ENCODE data around the gene MGA.

MGA gene

GRCh38 chr15:41691471-41691870 is 31.3 kb downstream of the MGA start:
- Histone ChIP-seq H3K4me3 (ENCODE audit: low read depth in 1 of 2, low read length in 1 of 2) (no peak overlapping the region), H3K27me3 (no peaks in the 10 kb centered on the region), H3K4me1 (ENCODE audit: control insufficient read depth in 1 of 2, insufficient read depth in 1 of 2, low read depth in 1 of 2, low read length in 1 of 2) (peaks cover 23 to 28% of the 10 kb centered on the region in 2 experiments), H3K36me3 (no peaks in the 10 kb centered on the region), H3K27ac (peak overlapping the region; percentile 41), H3K9me3 (no peaks in the 10 kb centered on the region)
- TF ChIP-seq, protein P1, sequence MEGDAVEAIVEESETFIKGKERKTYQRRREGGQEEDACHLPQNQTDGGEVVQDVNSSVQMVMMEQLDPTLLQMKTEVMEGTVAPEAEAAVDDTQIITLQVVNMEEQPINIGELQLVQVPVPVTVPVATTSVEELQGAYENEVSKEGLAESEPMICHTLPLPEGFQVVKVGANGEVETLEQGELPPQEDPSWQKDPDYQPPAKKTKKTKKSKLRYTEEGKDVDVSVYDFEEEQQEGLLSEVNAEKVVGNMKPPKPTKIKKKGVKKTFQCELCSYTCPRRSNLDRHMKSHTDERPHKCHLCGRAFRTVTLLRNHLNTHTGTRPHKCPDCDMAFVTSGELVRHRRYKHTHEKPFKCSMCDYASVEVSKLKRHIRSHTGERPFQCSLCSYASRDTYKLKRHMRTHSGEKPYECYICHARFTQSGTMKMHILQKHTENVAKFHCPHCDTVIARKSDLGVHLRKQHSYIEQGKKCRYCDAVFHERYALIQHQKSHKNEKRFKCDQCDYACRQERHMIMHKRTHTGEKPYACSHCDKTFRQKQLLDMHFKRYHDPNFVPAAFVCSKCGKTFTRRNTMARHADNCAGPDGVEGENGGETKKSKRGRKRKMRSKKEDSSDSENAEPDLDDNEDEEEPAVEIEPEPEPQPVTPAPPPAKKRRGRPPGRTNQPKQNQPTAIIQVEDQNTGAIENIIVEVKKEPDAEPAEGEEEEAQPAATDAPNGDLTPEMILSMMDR (IDR thresholded peaks at IDR 0.05), result no peak

- peak overlapping the region; percentile 41 for H3K27ac ChIP-seq
- peaks cover 27 to 33% of the 10 kb centered on the region in 2 experiments for H3K4me1 ChIP-seq (ENCODE audit: control insufficient read depth in 1 of 2, insufficient read depth in 1 of 2, low read depth in 1 of 2, low read length in 1 of 2)
- H3K27me3 ChIP-seq, result no peaks in the 10 kb centered on the region
- no peaks in the 10 kb centered on the region for H3K36me3 ChIP-seq
- H3K4me3 ChIP-seq (ENCODE audit: low read depth in 1 of 2, low read length in 1 of 2), result no peak overlapping the region
- no peaks in the 10 kb centered on the region for H3K9me3 ChIP-seq
- TF ChIP-seq, protein P1 (IDR thresholded peaks at IDR 0.05), result no peak
Measured at GRCh38 chr15:41692049-41692448, 31.8 kb downstream of the MGA start.

GRCh38 chr15:41693757-41694156 is 33.6 kb downstream of the MGA start:
- Histone ChIP-seq H3K4me1 (ENCODE audit: control insufficient read depth in 1 of 2, insufficient read depth in 1 of 2, low read depth in 1 of 2, low read length in 1 of 2) (peaks cover 27 to 35% of the 10 kb centered on the region in 2 experiments), H3K27me3 (no peaks in the 10 kb centered on the region), H3K36me3 (no peaks in the 10 kb centered on the region), H3K27ac (no peak overlapping the region), H3K9me3 (no peaks in the 10 kb centered on the region), H3K4me3 (ENCODE audit: low read depth in 1 of 2, low read length in 1 of 2) (no peak overlapping the region)
- TF ChIP-seq, protein P1 (IDR thresholded peaks at IDR 0.05), result no peak

DNA sequence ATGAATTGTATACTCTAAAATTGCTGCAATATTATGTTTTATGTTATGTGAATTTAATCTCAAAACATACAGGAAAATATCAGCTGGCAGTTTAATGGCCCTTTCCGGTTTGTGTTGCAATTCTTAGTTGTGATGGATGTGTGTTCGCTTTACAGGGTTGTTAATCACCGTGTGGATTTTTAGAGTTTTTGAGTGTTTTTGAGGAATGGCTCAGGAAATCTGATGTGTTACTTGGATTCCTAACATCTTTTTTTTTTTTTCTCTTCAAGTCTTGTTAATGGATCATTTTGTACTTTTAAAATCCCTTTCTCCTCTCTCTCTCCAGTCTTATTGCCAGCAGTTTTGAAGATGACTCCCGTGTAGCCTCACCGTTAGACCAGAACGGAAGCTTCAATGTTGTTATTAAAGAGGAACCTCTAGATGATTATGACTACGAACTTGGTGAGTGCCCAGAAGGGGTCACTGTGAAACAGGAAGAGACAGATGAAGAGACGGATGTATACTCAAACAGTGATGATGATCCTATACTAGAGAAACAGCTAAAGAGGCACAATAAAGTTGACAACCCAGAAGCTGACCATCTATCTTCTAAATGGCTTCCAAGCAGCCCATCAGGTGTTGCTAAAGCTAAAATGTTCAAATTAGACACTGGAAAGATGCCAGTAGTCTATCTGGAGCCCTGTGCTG is 35.7 kb downstream of the MGA start:
- no peaks in the 10 kb centered on the region for H3K9me3 ChIP-seq
- H3K4me3 ChIP-seq (ENCODE audit: low read depth in 1 of 2, low read length in 1 of 2), result peak overlapping the region; percentile 15 to 32
- H3K27me3 ChIP-seq, result no peaks in the 10 kb centered on the region
- H3K36me3 ChIP-seq, result no peaks in the 10 kb centered on the region
- peaks cover 16 to 20% of the 10 kb centered on the region in 2 experiments for H3K4me1 ChIP-seq (ENCODE audit: control insufficient read depth in 1 of 2, insufficient read depth in 1 of 2, low read depth in 1 of 2, low read length in 1 of 2)
- TF ChIP-seq, protein P1 (IDR thresholded peaks at IDR 0.05), result peak; percentile 39
- peak overlapping the region; percentile 81 for H3K27ac ChIP-seq

DNA sequence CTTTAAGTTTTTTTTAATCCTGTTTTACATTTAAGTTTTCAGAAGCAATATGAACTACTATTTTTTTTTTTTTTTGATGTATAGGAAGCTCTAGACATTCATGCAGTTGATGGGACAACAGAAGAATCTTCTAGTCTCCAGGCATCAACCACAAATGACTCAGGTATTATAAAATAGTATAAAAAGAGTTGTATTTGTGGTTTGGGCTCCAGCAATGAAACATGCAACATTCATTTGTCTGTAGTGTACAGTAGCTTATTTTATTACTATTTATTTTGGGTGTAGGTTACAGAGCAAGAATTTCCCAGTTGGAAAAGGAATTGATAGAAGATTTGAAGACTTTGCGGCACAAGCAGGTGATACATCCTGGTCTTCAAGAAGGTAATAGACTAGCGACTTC is 38.6 kb downstream of the MGA start:
- Histone ChIP-seq H3K4me1 (ENCODE audit: control insufficient read depth in 1 of 2, insufficient read depth in 1 of 2, low read depth in 1 of 2, low read length in 1 of 2) (peaks cover 16 to 19% of the 10 kb centered on the region in 2 experiments), H3K27ac (no peak overlapping the region), H3K27me3 (no peaks in the 10 kb centered on the region), H3K36me3 (no peaks in the 10 kb centered on the region), H3K4me3 (ENCODE audit: low read depth in 1 of 2, low read length in 1 of 2) (no peak overlapping the region), H3K9me3 (no peaks in the 10 kb centered on the region)
- TF ChIP-seq, protein P1 (IDR thresholded peaks at IDR 0.05), result no peak

Data from neutrophil (primary cell).